Left ventricle myocardium inferior (tissue), 1 donor: ENCODE results near the gene ARHGAP4. TPM values are rescaled to one million over a fixed set of nuclear protein-coding genes. Genes with fewer than 3 reads are reported as not detected.

Experiments
- DNase-seq: peaks from one replicate; pipeline ENCODE4 v3.0.0-alpha.2; 2020
- H3K27ac ChIP-seq: fragments of 200-600 bp; replicated peaks from 2 replicates; pipeline ENCODE4 v1.8.0; 2021
- H3K27me3 ChIP-seq: fragments of 200-600 bp; 2 replicates; pipeline ENCODE4 v1.8.0; 2021; ENCODE audit warnings: low read depth
- H3K36me3 ChIP-seq: fragments of 200-600 bp; 2 replicates; pipeline ENCODE4 v1.8.0; 2021
- H3K4me1 ChIP-seq: fragments of 200-600 bp; 2 replicates; pipeline ENCODE4 v1.8.0; 2021
- H3K4me3 ChIP-seq: fragments of 200-600 bp; 2 replicates; pipeline ENCODE4 v1.8.0; 2021; ENCODE audit warnings: mild to moderate bottlenecking, moderate library complexity
- H3K9me3 ChIP-seq: fragments of 200-600 bp; replicated peaks from 2 replicates; pipeline ENCODE4 v1.8.0; 2021
- intact Hi-C: fragments of 100-400 bp; cut with micrococcal nuclease; formaldehyde crosslinking; loops from one replicate; pipeline ENCODE4 v1.11.0; 2022
- total RNA-seq: library from RNA; stranded (reverse); fragmentation: NEBNext Ultra II Directional; extraction: Animal tissue kit (Norgen Biotek cat#: 25700); gene quantifications from one replicate; pipeline ENCODE4 v1.2.1, GENCODE V29; 2021
- TF ChIP-seq, protein P1 (sequence below): fragments of 200-600 bp; IDR thresholded peaks from 2 replicates; pipeline ENCODE4 v1.8.0; 2021; ENCODE audit warnings: antibody characterized with exemption, mild to moderate bottlenecking, borderline replicate concordance
- donor health status: DM: no; HTN: yes; CAD: no; lungs with severe emphysema.

ARHGAP4 gene
- total RNA-seq, 1 donor from 2014 or later = 10.0 TPM

DNA sequence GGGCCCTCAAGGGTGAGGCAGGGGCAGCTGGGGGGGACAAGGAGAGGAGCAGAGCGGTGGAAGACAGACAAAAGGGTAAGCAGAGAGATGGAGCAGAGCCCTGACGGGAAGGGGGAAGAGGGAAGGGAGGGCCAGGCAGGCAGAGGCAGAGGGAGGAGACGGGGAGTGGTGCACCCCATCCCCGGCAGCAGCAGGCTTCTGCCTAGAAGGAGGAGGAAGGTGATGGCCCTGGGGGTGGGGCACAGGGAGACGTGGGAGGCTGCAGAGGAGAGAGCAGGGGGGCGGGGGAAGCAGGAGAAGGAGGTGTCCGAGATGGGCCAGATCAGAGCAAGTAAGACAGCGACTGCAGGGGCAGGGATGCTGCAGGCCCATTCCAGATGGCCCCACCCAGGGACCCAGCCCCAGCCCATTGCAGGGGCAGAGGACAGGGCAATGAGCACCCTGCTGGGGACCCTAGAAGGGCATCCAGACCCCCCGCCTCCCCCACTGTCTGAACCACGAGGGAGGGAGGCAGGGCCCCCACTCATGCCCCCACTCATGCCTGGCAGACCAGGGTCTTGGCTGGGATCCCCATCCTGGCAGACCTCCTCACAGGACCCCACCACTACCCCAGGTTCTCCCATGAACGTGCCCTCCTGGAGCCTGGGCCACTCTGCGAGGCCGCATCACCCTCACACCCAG, 42.8 kb downstream of the ARHGAP4 start:
- peaks cover 83% of the 10 kb centered on the region for H3K27me3 ChIP-seq
- peaks cover 5% of the 10 kb centered on the region for H3K4me1 ChIP-seq

DNA sequence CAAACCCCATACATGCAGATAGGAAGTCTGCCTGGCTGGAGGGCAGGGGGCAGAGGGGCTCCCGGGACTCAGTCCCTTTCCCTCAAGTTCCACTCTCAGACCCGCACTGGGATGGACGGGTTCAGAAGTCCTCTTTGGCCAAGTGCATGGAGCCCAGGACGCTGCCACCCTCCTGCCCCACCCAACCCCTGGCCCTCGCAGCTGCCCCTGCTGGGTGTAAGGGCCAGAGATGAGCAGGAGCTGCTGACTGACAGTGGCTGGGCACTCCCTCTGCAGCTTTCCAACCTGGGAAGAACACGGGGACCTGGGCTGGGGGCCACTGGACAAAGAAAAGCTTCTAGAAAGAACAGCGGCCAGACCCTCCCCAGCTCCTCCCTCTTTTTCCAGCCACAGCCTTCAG, 43.5 kb downstream of the ARHGAP4 start:
- Histone ChIP-seq H3K36me3 (no peaks in the 10 kb centered on the region), H3K27ac (no peak overlapping the region), H3K27me3 (peaks cover 90% of the 10 kb centered on the region), H3K9me3 (no peaks in the 10 kb centered on the region), H3K4me1 (peaks cover 5% of the 10 kb centered on the region), H3K4me3 (no peak overlapping the region)
- TF ChIP-seq, protein P1, sequence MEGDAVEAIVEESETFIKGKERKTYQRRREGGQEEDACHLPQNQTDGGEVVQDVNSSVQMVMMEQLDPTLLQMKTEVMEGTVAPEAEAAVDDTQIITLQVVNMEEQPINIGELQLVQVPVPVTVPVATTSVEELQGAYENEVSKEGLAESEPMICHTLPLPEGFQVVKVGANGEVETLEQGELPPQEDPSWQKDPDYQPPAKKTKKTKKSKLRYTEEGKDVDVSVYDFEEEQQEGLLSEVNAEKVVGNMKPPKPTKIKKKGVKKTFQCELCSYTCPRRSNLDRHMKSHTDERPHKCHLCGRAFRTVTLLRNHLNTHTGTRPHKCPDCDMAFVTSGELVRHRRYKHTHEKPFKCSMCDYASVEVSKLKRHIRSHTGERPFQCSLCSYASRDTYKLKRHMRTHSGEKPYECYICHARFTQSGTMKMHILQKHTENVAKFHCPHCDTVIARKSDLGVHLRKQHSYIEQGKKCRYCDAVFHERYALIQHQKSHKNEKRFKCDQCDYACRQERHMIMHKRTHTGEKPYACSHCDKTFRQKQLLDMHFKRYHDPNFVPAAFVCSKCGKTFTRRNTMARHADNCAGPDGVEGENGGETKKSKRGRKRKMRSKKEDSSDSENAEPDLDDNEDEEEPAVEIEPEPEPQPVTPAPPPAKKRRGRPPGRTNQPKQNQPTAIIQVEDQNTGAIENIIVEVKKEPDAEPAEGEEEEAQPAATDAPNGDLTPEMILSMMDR = no peak
- no peak for DNase-seq
- intact Hi-C loops = no loop called here

More for the DNA sequence above, 42.8 kb downstream of the ARHGAP4 start:
- no peak for DNase-seq
- H3K36me3 ChIP-seq = no peaks in the 10 kb centered on the region
- H3K4me3 ChIP-seq = no peak overlapping the region
- no peaks in the 10 kb centered on the region for H3K9me3 ChIP-seq
- TF ChIP-seq, protein P1 = no peak
- intact Hi-C loops = no loop called here
- no peak overlapping the region for H3K27ac ChIP-seq

DNA sequence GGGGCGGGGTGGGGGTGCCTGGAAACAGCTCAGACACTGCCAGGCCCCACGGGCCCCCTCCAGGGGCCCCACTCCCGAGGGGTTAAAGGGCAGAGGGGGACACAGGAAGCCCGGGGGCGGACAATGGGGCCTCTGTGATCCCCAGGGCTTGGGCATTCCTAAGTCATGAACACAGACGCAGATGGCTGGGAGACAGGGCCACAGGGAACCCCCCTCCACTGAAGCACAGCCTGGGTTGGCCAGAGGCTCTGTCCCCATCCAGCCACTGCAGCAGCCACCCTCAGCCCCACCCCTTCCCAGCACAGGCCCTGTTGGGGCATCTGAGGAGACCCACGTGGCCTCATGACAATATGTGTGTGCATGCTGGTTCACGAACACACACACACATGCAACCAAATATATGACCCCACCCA, 44.0 kb downstream of the ARHGAP4 start:
- no peak overlapping the region for H3K4me3 ChIP-seq
- H3K4me1 ChIP-seq = peaks cover 5% of the 10 kb centered on the region
- H3K27ac ChIP-seq = no peak overlapping the region
- intact Hi-C loops = no loop called here
- DNase-seq = no peak
- peaks cover 93% of the 10 kb centered on the region for H3K27me3 ChIP-seq
- TF ChIP-seq, protein P1 = no peak
- H3K9me3 ChIP-seq = no peaks in the 10 kb centered on the region
- no peaks in the 10 kb centered on the region for H3K36me3 ChIP-seq

DNA sequence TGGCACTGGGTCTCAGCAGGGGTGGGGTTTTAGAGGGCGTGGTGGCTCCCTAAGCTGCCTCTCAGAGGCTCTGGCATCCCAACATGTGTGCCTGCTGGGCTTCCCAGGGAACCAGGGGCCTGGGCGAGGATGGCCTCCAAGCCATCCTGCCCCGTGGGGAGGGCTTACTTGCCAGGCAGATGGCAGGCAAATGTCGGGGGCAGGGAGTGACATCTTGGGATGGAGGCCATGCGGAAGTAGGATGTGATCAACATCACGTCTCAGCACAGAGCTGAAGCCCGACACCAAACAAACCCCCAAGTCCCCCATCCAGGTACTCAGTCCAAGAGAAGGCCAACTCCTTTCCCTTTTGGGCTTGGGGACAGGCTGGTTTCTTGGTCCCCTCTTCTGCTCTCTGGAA, 44.8 kb downstream of the ARHGAP4 start:
- Histone ChIP-seq H3K9me3 (no peaks in the 10 kb centered on the region), H3K4me3 (no peak overlapping the region), H3K27me3 (peaks cover 92% of the 10 kb centered on the region), H3K27ac (no peak overlapping the region), H3K36me3 (no peaks in the 10 kb centered on the region), H3K4me1 (peaks cover 5% of the 10 kb centered on the region)
- TF ChIP-seq, protein P1 = no peak
- DNase-seq = no peak
- intact Hi-C loops = no loop called here

DNA sequence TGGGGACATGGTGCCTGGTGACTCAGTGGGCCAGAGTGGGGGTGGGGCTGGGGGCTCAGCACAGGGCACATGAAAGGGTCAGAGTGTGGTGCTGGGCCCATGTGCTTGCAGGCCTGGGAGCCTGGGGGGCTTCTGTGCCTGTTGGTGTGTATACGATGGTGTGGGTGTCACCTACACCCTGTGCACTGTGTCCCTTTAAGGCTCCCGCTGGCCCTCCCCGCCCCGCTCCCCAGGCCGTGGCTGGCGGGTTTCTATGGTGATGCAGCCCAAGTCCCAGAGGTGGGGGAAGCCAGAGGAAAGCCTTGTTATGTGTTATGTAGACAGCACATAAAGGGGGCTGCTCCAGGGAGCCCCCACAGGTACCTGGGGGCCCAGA, 45.6 kb downstream of the ARHGAP4 start:
- H3K4me3 ChIP-seq = no peak overlapping the region
- no peak overlapping the region for H3K27ac ChIP-seq
- H3K36me3 ChIP-seq = no peaks in the 10 kb centered on the region
- peaks cover 4% of the 10 kb centered on the region for H3K4me1 ChIP-seq
- no peaks in the 10 kb centered on the region for H3K9me3 ChIP-seq
- H3K27me3 ChIP-seq = peaks cover 90% of the 10 kb centered on the region
- TF ChIP-seq, protein P1 = no peak
- intact Hi-C loops = no loop called here
- no peak for DNase-seq
